DOHH2 (cell line): ENCODE measurements around the gene CFAP53.

Experiments used
- CTCF ChIP-seq: fragments of 200-600 bp; sonication (generic); IDR thresholded peaks from one replicate; pipeline ENCODE4 v1.5.1; 2014; ENCODE audit warnings: antibody characterized with exemption, mild to moderate bottlenecking, low read depth, low read length; ENCODE audit not compliant: poor library complexity, severe bottlenecking
- EZH2phosphoT487 ChIP-seq: fragments of 200-600 bp; sonication (generic); IDR thresholded peaks from 2 replicates; pipeline ENCODE4 v1.6.1; 2017; ENCODE audit warnings: borderline replicate concordance, mild to moderate bottlenecking, antibody characterized with exemption, low read length, moderate library complexity, mixed read lengths

DNA sequence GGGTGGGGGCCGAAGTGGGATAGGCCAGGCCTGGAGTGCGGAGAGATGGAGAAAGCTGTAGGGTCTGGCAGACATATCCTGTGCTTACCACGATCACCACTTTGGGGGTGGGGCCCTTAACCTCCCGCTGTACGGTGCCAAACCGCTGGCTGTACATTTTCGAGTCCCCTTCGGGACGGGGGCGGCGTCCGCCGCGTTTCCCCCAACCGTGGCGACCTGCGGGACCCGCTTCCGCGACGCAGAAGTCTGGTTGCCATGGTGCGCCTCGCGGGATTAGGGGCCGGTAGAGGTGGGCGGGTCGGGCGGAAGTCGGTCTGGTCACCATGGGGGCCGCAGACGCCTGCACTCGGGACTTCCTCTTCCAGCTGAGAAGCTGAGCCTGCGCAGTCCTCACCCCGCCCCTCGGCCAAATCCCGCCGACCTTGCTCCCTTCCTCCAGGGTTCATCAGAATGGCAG, at the start of gene CFAP53:
- TF ChIP-seq CTCF = no peak
- TF ChIP-seq EZH2phosphoT487 = no peak
